K562 (cell line): ENCODE measurements around the gene NOC4L. TPM values are rescaled to one million over a fixed set of nuclear protein-coding genes. Genes with fewer than 3 reads are reported as not detected.

ENCODE experiments used
- ARID3A ChIP-seq: IDR thresholded peaks from 2 replicates; pipeline ENCODE4 v1.6.1; 2012; ENCODE audit warnings: low read depth, low read length, improper control_type of control experiment, borderline replicate concordance
- CTBP1 ChIP-seq: fragments of 450-650 bp; IDR thresholded peaks from 2 replicates; pipeline ENCODE4 v1.6.1; 2016; ENCODE audit warnings: borderline replicate concordance
- FOXJ3 ChIP-seq: sonication (generic); formaldehyde crosslinking; IDR thresholded peaks from 2 replicates; pipeline ENCODE4 v1.4.0; 2020; ENCODE audit warnings: mild to moderate bottlenecking, missing genetic modification reagents
- SNRNP70 ChIP-seq: fragments of 200-400 bp; formaldehyde crosslinking; optimal IDR thresholded peaks from 2 replicates; pipeline ENCODE3; 2017; ENCODE audit warnings: low read depth, low read length
- ZNF165 ChIP-seq: fragments of 250-450 bp; sonication (Bioruptor Pico); IDR thresholded peaks from 2 replicates; pipeline ENCODE4 v1.4.0; 2020; ENCODE audit warnings: borderline replicate concordance
- polyA plus RNA-seq, 8 experiments: library from polyadenylated mRNA; depleted of rRNA in 4 of 8; stranded (reverse) in 5 of 8; unstranded in 3 of 8; fragments of >200 nt; fragmentation: Nextera tagmentation in 2 of 8; fragmentation: Illumina TruSeq in 1 of 8; extraction: Ambion mirVana in 2 of 8; extraction: Trizol in 1 of 8; gene quantifications; 2 replicates each; pipeline versions ENCODE4 v1.2.1 to v1.2.3, GENCODE V29; 2011 to 2014; ENCODE audit warnings: inconsistent platforms in 1 of 8, missing spikeins in 1 of 8
- total RNA-seq, 7 experiments: library from RNA; depleted of rRNA in 6 of 7; stranded (reverse); fragments of >200 nt in 6 of 7; fragmentation: Illumina TruSeq in 2 of 7; extraction: Trizol in 2 of 7; gene quantifications; 2 replicates each; pipeline versions ENCODE4 v1.2.1 to v1.2.3, GENCODE V29; 2011 to 2021; ENCODE audit warnings: low replicate concordance in 1 of 7
- TF ChIP-seq, protein P1 (sequence below): fragments of 250-450 bp; sonication (Bioruptor Pico); IDR thresholded peaks from 2 replicates; pipeline ENCODE4 v1.5.0; 2020; ENCODE audit warnings: mild to moderate bottlenecking, borderline replicate concordance
- TF ChIP-seq, protein P2 (sequence below): fragments of 450-650 bp; formaldehyde crosslinking; IDR thresholded peaks from 2 replicates; pipeline ENCODE4 v1.4.0; 2020; ENCODE audit warnings: mild to moderate bottlenecking

Gene NOC4L
- total and polyA plus RNA-seq, 9 of the 15 experiments (the other 6 are each of a cell fraction or from before 2014, with no cell fraction given), result 1.3 to 77.0 (median 20.0) TPM

DNA sequence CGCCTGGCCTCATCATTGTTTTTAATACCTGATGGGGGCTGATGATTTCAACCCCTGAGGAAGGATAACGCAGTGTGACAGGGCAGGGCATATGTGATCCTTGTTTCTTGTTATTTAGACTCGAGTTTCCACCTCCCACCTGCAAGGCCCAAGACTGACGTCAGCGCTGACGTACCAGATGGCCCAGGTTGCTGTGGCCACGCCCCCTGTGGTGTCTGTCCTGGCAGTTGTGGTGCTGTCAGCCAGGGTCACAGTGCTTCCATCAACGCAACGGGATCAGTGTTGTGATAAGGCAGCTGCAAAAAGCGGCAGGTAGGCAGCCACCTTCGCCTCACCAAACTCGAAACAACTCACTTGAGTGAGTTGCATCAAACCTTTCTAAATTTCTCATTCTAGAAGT is 18.5 kb upstream of the NOC4L start (continued):
- TF ChIP-seq ARID3A (no peak), ZNF165 (CRISPR knock-in tag) (no peak), FOXJ3 (CRISPR knock-in tag) (no peak), SNRNP70 (no peak), CTBP1 (no peak)
- TF ChIP-seq, protein P1, sequence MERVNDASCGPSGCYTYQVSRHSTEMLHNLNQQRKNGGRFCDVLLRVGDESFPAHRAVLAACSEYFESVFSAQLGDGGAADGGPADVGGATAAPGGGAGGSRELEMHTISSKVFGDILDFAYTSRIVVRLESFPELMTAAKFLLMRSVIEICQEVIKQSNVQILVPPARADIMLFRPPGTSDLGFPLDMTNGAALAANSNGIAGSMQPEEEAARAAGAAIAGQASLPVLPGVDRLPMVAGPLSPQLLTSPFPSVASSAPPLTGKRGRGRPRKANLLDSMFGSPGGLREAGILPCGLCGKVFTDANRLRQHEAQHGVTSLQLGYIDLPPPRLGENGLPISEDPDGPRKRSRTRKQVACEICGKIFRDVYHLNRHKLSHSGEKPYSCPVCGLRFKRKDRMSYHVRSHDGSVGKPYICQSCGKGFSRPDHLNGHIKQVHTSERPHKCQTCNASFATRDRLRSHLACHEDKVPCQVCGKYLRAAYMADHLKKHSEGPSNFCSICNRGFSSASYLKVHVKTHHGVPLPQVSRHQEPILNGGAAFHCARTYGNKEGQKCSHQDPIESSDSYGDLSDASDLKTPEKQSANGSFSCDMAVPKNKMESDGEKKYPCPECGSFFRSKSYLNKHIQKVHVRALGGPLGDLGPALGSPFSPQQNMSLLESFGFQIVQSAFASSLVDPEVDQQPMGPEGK (CRISPR knock-in tag), result no peak
- TF ChIP-seq, protein P2, sequence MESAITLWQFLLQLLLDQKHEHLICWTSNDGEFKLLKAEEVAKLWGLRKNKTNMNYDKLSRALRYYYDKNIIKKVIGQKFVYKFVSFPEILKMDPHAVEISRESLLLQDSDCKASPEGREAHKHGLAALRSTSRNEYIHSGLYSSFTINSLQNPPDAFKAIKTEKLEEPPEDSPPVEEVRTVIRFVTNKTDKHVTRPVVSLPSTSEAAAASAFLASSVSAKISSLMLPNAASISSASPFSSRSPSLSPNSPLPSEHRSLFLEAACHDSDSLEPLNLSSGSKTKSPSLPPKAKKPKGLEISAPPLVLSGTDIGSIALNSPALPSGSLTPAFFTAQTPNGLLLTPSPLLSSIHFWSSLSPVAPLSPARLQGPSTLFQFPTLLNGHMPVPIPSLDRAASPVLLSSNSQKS, result no peak
